Heart left ventricle (tissue), 16 donors: ENCODE measurements around the gene POLR2J. TPM values are rescaled to one million over a fixed set of nuclear protein-coding genes. Genes with fewer than 3 reads are reported as not detected.
A peak's percentile ranks its signal among the peaks of the same experiment; 100 is the strongest.

Experiments used
- ATAC-seq, 4 donors: fragments of 200-7000 bp; cut with Tn5 transposase; one replicate each; pipeline ENCODE4 v1.9.1; 2020 to 2022; ENCODE audit warnings: moderate library complexity in 4 of 4, mild to moderate bottlenecking in 3 of 4, moderate number of reproducible peaks in 1 of 4
- DNase-seq, 5 donors: peaks; one replicate each; pipeline ENCODE4 v3.0.0-alpha.2; 2020
- H3K27ac ChIP-seq, 12 donors: fragments of 200-600 bp; sonication (generic) in 4 of 12; one replicate each; pipeline versions ENCODE4 v1.5.0 to v1.8.0; 2016 to 2022; ENCODE audit warnings: mild to moderate bottlenecking in 2 of 12
- H3K27me3 ChIP-seq, 9 donors: fragments of 200-600 bp; sonication (generic) in 2 of 9; one replicate each; pipeline versions ENCODE4 v1.5.1 to v1.8.0; 2016 to 2022; ENCODE audit warnings: mild to moderate bottlenecking in 3 of 9
- H3K36me3 ChIP-seq, 9 donors: fragments of 200-600 bp; sonication (generic) in 2 of 9; one replicate each; pipeline versions ENCODE4 v1.5.0 to v1.8.0; 2018 to 2022; ENCODE audit warnings: mild to moderate bottlenecking in 2 of 9
- H3K4me1 ChIP-seq, 12 donors: fragments of 200-600 bp; sonication (generic) in 4 of 12; one replicate each; pipeline versions ENCODE4 v1.5.0 to v1.8.0; 2016 to 2022; ENCODE audit warnings: mild to moderate bottlenecking in 3 of 12
- H3K4me3 ChIP-seq, 12 donors: fragments of 200-600 bp; sonication (generic) in 4 of 12; one replicate each; pipeline versions ENCODE4 v1.5.0 to v1.8.0; 2017 to 2022; ENCODE audit warnings: mild to moderate bottlenecking in 9 of 12, moderate library complexity in 4 of 12
- H3K9me3 ChIP-seq, 12 donors: fragments of 200-600 bp; sonication (generic) in 4 of 12; one replicate each; pipeline versions ENCODE4 v1.5.0 to v1.8.0; 2016 to 2022; ENCODE audit warnings: mild to moderate bottlenecking in 1 of 12
- POLR2A ChIP-seq, 2 donors: fragments of 450-650 bp; IDR thresholded peaks; one replicate each; pipeline ENCODE4 v1.6.1; 2017; ENCODE audit warnings: antibody characterized with exemption in 2 of 2, mild to moderate bottlenecking in 2 of 2, moderate library complexity in 2 of 2
- WGBS, 4 donors: extraction: QIAGEN DNeasy Blood & Tissue Kit in 2 of 4; methylation state at CpG; one replicate each; pipeline versions ENCODE4 v1.1.5 to v1.1.7; 2013 to 2018; 5-methylcytosine and 5-hydroxymethylcytosine counted together
- intact Hi-C, 10 donors: fragments of 100-400 bp; cut with DNase I; formaldehyde crosslinking; loops; one replicate each; pipeline versions ENCODE4 v1.11.1 to v1.14.2; 2022
- polyA plus RNA-seq, 2 donors: library from polyadenylated mRNA; stranded (reverse); fragments of 200-250 nt; gene quantifications; one replicate each; pipeline ENCODE4 v1.2.3, GENCODE V29; 2013
- total RNA-seq, 9 donors: library from RNA; depleted of rRNA in 2 of 9; stranded (reverse); fragments of >200 nt in 2 of 9; fragmentation: NEBNext Ultra II Directional in 3 of 9; extraction: Animal tissue kit (Norgen Biotek cat#: 25700) in 3 of 9; gene quantifications; one replicate each; pipeline versions ENCODE4 v1.1.0 to v1.2.4, GENCODE V29; 2016 to 2023
- TF ChIP-seq, protein P1 (sequence below), 12 donors: fragments of 200-600 bp; sonication (generic) in 4 of 12; IDR thresholded peaks; one replicate each; pipeline versions ENCODE4 v1.5.0 to v1.8.0; 2018 to 2022; ENCODE audit warnings: antibody characterized with exemption in 12 of 12, mild to moderate bottlenecking in 5 of 12
- donor health status: ischemic (EF 13 %, LVEDD 7.1; RV severe dilation, severe dysfunction).
- donor health status: healthy with polysubstance abuse.
- donor health status: DM: no; HTN: yes; CAD: no.
- donor health status: DM: no; HTN: no; CAD: no.
- donor health status: ischemic (EF 25% LVEDD 6.9; RV normal size, moderate dysfunction).
- donor health status: ischemic (EF 25% LVEDD 5.7; RV mildly dilated, moderate dysfunction).
- donor health status: healthy.
- donor health status: DM: yes; HTN: yes; CAD: no.
- donor health status: ischemic (EF 35%, LVEDD 5.7; RV mildly dilated, moderate dysfunction).
- donor health status: nonischemic (EF 11% LVEDD 7.7; RV severe dilation, severe dysfunction).
- donor health status: DM: yes; HTN: yes; CAD: no.
- donor health status: PGD.
- donor health status: ischemic (EF 29% LVEDD 5.4; RV normal size, mild dysfunction).
- donor health status: nonischemic (EF 23%, LVEDD 6.1; RV moderate dilation, normal function).

POLR2J gene
- total and polyA plus RNA-seq, 11 donors, result 34.4 to 227 (median 51.0) TPM

GRCh38 chr7:102429141-102429899 lies 49.4 kb downstream of the POLR2J start:
- H3K4me1 ChIP-seq, result peaks cover 0 to 70% (median 4%) of the 10 kb centered on the region in 12 donors
- H3K4me3 ChIP-seq, result no peak overlapping the region
- intact Hi-C loops, result no loop called here
- peak overlapping the region in 1 of 12 donors; percentile 83 for H3K27ac ChIP-seq
- DNase-seq, result no peak
- ATAC-seq, result no peak
- H3K27me3 ChIP-seq, result no peaks in the 10 kb centered on the region
- no peak for TF ChIP-seq POLR2A (IDR thresholded peaks at IDR 0.05)
- no peaks in the 10 kb centered on the region for H3K9me3 ChIP-seq
- peaks cover 0 to 39% (median 27%) of the 10 kb centered on the region in 9 donors for H3K36me3 ChIP-seq
- WGBS, 4 donors, result 93 to 95% (median 93%) methylated on average over 10 of the region's 10 CpGs

DNA sequence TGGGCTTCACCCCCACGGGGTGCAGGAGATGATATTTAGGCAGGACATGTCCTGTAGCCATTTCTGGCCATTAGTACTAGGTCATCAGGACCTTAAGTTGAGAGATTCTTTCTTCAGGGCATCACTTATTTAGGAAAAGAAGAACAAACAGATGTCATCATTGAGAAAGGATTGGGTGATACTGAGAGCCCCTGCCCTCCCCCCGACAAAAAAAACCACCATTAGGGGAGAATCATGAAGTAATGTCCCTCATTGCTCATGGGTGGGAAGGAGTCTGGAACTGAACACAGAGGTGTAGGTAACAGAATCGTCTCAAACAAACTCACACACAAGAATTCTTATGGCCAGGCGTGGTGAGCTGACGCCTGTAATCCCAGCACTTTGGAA lies 51.7 kb downstream of the POLR2J start:
- intact Hi-C loops, result no loop called here
- Histone ChIP-seq H3K27ac (peak overlapping the region in 3 of 12 donors; percentile 52 to 91 (median 68)), H3K4me1 (peaks cover 0 to 54% (median 0%) of the 10 kb centered on the region in 12 donors), H3K36me3 (peaks cover 0 to 60% (median 35%) of the 10 kb centered on the region in 9 donors), H3K9me3 (no peaks in the 10 kb centered on the region), H3K27me3 (no peaks in the 10 kb centered on the region), H3K4me3 (peak overlapping the region in 1 of 12 donors; percentile 35)
- 77 to 90% (median 85%) methylated on average over 5 of the region's 5 CpGs for WGBS, 4 donors
- ATAC-seq (no peak), DNase-seq (no peak)
- TF ChIP-seq, protein P1, sequence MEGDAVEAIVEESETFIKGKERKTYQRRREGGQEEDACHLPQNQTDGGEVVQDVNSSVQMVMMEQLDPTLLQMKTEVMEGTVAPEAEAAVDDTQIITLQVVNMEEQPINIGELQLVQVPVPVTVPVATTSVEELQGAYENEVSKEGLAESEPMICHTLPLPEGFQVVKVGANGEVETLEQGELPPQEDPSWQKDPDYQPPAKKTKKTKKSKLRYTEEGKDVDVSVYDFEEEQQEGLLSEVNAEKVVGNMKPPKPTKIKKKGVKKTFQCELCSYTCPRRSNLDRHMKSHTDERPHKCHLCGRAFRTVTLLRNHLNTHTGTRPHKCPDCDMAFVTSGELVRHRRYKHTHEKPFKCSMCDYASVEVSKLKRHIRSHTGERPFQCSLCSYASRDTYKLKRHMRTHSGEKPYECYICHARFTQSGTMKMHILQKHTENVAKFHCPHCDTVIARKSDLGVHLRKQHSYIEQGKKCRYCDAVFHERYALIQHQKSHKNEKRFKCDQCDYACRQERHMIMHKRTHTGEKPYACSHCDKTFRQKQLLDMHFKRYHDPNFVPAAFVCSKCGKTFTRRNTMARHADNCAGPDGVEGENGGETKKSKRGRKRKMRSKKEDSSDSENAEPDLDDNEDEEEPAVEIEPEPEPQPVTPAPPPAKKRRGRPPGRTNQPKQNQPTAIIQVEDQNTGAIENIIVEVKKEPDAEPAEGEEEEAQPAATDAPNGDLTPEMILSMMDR (IDR thresholded peaks at IDR 0.05), result no peak
- TF ChIP-seq POLR2A (IDR thresholded peaks at IDR 0.05), result no peak

GRCh38 chr7:102426268-102427018 lies 52.3 kb downstream of the POLR2J start:
- Histone ChIP-seq H3K36me3 (peaks cover 0 to 66% (median 41%) of the 10 kb centered on the region in 9 donors), H3K9me3 (no peaks in the 10 kb centered on the region), H3K27me3 (no peaks in the 10 kb centered on the region), H3K4me3 (peak overlapping the region in 1 of 12 donors; percentile 35), H3K4me1 (peaks cover 0 to 49% (median 0%) of the 10 kb centered on the region in 12 donors), H3K27ac (peak overlapping the region in 5 of 12 donors; percentile 24 to 91 (median 52))
- ATAC-seq (peak in 3 of 4 donors; percentile 11 to 48 (median 41)), DNase-seq (peak in 1 of 5 donors; percentile 34)
- intact Hi-C loops, result no loop called here
- TF ChIP-seq, protein P1 (IDR thresholded peaks at IDR 0.05), result no peak
- no peak for TF ChIP-seq POLR2A (IDR thresholded peaks at IDR 0.05)
- 82 to 90% (median 85%) methylated on average over 16 of the region's 16 CpGs for WGBS, 4 donors

DNA sequence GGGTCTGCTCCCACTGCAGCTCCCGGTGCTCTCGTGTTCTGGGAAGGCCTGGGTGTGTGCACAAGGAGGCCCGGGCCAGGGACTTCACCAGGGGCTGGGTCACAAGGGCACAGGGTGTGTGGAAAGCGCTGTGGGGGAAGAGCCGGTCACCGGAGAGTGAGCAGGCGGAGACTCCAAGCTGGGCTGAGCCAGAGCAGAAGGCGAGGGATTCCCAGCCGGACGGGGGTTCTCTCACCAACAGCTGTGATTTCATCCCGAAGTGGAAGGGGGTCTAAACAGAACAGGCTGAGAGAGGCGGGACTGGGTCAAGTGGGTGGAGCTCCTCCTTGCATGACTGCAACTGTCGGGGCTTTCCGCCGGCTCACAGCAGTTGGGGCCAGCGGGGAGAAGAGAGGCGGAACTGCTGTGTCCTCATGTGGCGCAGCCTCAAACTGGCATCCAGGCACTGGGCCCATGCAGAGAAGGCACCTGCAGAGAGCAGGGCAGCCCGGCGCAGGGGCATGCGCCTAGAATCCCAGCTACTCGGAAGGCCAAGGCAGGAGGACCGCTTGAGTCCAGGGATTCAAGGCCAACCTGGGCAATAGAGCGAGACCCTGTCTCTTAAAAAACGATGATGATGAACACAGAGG lies 53.0 kb downstream of the POLR2J start:
- peaks cover 0 to 73% (median 48%) of the 10 kb centered on the region in 9 donors for H3K36me3 ChIP-seq
- peak overlapping the region in 1 of 12 donors; percentile 35 for H3K4me3 ChIP-seq
- peak overlapping the region in 5 of 12 donors; percentile 24 to 91 (median 51) for H3K27ac ChIP-seq

More for the DNA sequence above, 53.0 kb downstream of the POLR2J start:
- 82 to 87% (median 85%) methylated on average over 24 to 25 of the region's 25 CpGs for WGBS, 4 donors
- peak; percentile 39 to 74 (median 56) for ATAC-seq
- Histone ChIP-seq H3K9me3 (no peaks in the 10 kb centered on the region), H3K4me1 (peaks cover 0 to 49% (median 0%) of the 10 kb centered on the region in 12 donors), H3K27me3 (no peaks in the 10 kb centered on the region)
- TF ChIP-seq, protein P1 (IDR thresholded peaks at IDR 0.05), result no peak
- TF ChIP-seq POLR2A (IDR thresholded peaks at IDR 0.05), result no peak
- intact Hi-C loops, result no loop called here
- peak in 3 of 5 donors; percentile 51 to 86 (median 69) for DNase-seq
